ENCODE measurements around the gene ACTMAP. TPM values are rescaled to one million over a fixed set of nuclear protein-coding genes. Genes with fewer than 3 reads are reported as not detected.

The ACTMAP gene
- total and polyA plus RNA-seq, 12 donors, result 2.2 to 28.0 (median 12.2) TPM

GRCh38 chr19:40713939-40714338 is 36.3 kb downstream of the ACTMAP start:
- H3K27me3 ChIP-seq, result no peaks in the 10 kb centered on the region
- peaks cover 25 to 27% of the 10 kb centered on the region in 2 donors for H3K4me1 ChIP-seq (replicated peaks in 1 of 2)
- H3K4me3 ChIP-seq, result peak overlapping the region in 1 of 4 donors; percentile 72
- 78 to 87% (median 83%) methylated on average over 9 to 11 of the region's 11 CpGs for WGBS, 4 donors
- H3K9me3 ChIP-seq (replicated peaks in 1 of 3), result no peaks in the 10 kb centered on the region
- intact Hi-C loops (cut with DNase I), result no loop called here
- TF ChIP-seq POLR2A (IDR thresholded peaks at IDR 0.05), result no peak
- no peak for TF ChIP-seq CTCF (IDR thresholded peaks at IDR 0.05)
- H3K27ac ChIP-seq, result peak overlapping the region in 2 of 5 donors; percentile 92 to 97
- DNase-seq, result peak in 1 of 7 donors; percentile 29
- H3K36me3 ChIP-seq (replicated peaks in 1 of 2), result peaks cover 0 to 23% of the 10 kb centered on the region in 2 donors

DNA sequence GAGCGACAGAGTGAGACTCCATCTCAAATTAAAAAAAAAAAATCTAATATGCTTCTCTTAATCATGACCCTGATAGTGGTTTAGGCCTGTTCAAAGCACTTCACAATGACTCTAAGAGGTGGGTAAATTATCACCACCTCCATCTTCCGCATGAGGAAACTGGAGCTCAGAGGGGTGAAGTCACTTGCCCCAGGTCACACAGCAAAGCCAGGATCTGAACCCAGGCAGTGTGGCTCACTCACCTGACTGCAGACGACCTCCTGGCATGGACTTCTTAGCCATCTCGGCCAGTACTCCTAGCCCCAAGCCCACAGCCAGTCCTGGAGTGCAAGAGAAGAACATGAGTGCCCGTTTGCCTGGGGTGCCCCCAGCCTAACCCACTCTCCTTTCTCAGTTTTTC is 40.5 kb downstream of the ACTMAP start:
- TF ChIP-seq POLR2A (IDR thresholded peaks at IDR 0.05) (no peak), CTCF (IDR thresholded peaks at IDR 0.05) (no peak)
- WGBS, 4 donors, result 92 to 96% (median 93%) methylated on average over 5 of the region's 5 CpGs
- peaks cover 0 to 56% of the 10 kb centered on the region in 2 donors for H3K36me3 ChIP-seq (replicated peaks in 1 of 2)
- intact Hi-C loops (cut with DNase I), result no loop called here
- no peak overlapping the region for H3K4me3 ChIP-seq
- DNase-seq, result no peak
- H3K27ac ChIP-seq, result no peak overlapping the region
- H3K9me3 ChIP-seq (replicated peaks in 1 of 3), result no peaks in the 10 kb centered on the region
- H3K27me3 ChIP-seq, result no peaks in the 10 kb centered on the region
- H3K4me1 ChIP-seq (replicated peaks in 1 of 2), result peaks cover 9 to 10% of the 10 kb centered on the region in 2 donors

- intact Hi-C loops (cut with DNase I), result no loop called here
- WGBS, 4 donors, result 91 to 98% (median 96%) methylated on average over 7 of the region's 7 CpGs
- Histone ChIP-seq H3K27me3 (no peaks in the 10 kb centered on the region), H3K4me1 (replicated peaks in 1 of 2) (no peaks in the 10 kb centered on the region), H3K36me3 (replicated peaks in 1 of 2) (peaks cover 0 to 74% of the 10 kb centered on the region in 2 donors), H3K27ac (no peak overlapping the region), H3K9me3 (replicated peaks in 1 of 3) (no peaks in the 10 kb centered on the region), H3K4me3 (no peak overlapping the region)
- no peak for DNase-seq
- no peak for TF ChIP-seq POLR2A (IDR thresholded peaks at IDR 0.05)
- TF ChIP-seq CTCF (IDR thresholded peaks at IDR 0.05), result no peak
Observed at GRCh38 chr19:40707615-40708014, 42.7 kb downstream of the ACTMAP start.

- H3K27ac ChIP-seq, result no peak overlapping the region
- 86 to 93% (median 89%) methylated on average over 7 of the region's 7 CpGs for WGBS, 4 donors
- intact Hi-C loops (cut with DNase I), result no loop called here
- no peaks in the 10 kb centered on the region for H3K27me3 ChIP-seq
- no peak for DNase-seq
- peaks cover 0 to 90% of the 10 kb centered on the region in 2 donors for H3K36me3 ChIP-seq (replicated peaks in 1 of 2)
- no peaks in the 10 kb centered on the region for H3K9me3 ChIP-seq (replicated peaks in 1 of 3)
- H3K4me1 ChIP-seq (replicated peaks in 1 of 2), result no peaks in the 10 kb centered on the region
- TF ChIP-seq POLR2A (IDR thresholded peaks at IDR 0.05), result no peak
- no peak for TF ChIP-seq CTCF (IDR thresholded peaks at IDR 0.05)
- H3K4me3 ChIP-seq, result no peak overlapping the region
Observed at GRCh38 chr19:40705950-40706619, 44.2 kb downstream of the ACTMAP start.

Data from adrenal gland (tissue), 12 donors.